ENCODE data around the gene RPAP3.
"Not testable (repeated sequence)": the region's sequence is repeated elsewhere in the genome, so short reads cannot be mapped to it uniquely, and the experiment has no call there.

RPAP3 gene

DNA sequence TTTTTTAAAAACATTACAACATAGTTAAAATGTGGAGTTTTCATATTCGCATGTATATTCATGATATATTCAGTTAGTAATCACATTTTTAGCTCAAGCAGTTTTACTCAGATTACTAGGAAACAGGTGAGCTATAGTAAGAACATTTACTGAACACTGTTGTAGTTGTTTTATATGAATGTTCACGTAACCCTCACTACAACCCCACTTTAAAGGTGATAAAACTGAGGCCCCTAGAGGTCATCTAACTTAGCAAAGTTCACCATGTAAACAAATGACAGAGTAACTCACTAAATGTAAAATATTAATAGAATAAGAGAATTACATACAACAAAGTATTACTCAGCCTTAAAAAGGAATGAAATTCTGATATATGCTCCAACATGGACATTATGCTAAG, 26.0 kb downstream of the RPAP3 start:
- DNase-seq (ENCODE audit: low read depth) = no peak

DNA sequence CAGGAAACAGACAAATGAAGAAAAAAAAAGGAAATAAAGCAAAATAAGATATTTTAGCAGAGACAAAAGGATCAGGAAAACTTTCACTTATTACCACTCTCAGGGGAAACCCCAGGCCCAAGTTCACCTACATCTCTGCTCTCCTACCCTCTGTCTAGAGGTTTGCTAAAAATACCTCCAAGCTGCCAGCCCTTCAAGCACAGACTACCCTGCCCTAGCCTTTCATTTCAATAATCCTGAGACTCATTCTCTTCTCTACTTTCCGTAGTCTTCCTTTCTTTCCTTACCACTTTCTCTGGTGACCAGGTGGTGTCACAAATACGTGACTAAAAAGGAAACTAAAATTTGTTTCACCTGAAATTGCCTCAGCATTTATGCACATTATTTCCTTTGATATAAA, 33.8 kb downstream of the RPAP3 start:
- no peak for DNase-seq (ENCODE audit: low read depth)

DNA sequence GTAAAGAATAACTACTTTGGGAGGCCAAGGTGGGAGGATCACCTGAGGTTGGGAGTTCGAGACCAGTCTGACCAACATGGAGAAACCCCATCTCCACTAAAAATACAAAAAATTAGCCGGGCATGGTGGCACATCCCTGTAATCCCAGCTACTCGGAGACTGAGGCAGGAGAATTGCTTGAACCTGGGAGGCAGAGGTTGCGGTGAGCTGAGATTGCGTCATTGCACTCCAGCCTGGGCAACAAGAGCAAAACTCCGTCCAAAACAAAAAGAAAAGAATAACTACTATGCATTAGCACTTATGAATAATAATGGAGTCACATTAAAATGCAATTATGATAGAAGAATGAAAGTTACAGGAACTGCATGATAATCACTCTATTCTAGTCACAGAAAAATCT, 37.9 kb downstream of the RPAP3 start:
- DNase-seq (ENCODE audit: low read depth) = not testable (repeated sequence)

DNA sequence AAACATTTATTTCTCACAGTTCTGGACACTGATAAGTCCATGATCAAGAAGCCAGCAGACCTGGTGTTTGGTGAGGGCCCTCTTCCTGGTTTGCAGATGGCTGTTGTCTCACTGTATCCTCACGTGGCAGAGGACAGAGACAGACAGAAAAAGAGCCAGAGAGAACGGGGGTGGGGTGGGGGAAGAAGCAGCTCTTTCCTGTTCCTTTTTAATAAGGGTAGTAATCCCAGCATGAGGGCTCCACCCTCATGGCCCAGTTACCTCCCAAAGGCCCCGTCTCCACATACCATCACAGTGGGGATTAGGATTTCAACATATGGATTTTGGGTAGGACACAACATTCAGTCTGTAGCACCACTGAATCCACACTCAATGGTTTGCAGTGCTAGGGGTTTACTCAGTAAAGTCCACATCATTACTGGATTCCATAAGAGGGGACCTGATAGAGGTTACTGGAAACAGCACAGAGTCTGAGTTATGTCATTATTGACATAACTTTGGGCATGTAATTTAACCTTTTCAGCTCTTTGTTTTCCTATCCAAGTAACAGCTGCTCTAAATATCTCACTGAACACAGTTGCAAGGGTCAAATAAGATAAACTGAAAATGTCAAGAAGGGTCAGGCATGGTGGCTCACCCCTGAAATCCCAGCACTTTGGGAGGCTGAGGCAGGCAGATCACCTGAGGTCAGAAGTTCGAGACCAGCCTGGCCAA, 53.2 kb downstream of the RPAP3 start:
- no peak for DNase-seq (ENCODE audit: low read depth)

DNA sequence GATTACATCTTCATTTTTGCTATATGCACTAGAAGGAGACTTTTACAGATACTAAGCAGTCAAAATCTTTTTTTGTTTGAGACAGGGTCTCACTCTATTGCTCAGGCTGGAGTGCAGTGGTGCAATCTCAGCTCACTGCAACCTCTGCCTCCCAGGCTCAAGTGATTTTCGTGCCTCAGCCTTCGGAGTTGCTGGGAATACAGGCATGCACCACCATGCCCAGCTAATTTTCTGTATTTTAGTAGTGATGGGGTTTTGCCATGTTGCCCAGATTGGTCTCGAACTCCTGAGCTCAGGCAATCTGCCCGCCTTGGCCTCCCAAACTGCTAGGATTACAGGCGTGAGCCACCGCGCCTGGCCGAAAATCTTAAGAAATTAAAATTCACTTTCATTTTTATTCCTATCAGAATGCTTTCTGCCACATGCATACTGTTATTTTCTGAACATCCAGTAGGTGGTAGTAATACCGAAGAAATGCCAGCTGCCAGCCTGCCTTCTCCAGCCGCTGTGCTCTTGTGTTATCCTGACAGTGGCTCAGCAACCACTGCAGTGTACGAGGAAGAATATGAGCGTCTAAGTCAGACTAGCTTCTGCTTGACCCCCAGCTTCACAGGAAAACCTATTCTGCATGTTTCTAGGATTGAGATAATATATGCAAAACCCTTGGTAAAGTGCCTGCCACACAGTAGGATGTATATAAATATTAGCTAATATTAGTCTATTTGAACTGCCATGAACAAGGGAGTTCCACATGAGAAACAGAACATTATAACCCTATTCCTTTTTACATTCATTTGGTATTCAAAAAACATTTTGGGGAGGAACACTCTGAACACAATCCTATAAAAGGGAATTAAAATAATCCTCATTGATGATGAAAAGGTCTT, 54.2 kb downstream of the RPAP3 start:
- no peak for DNase-seq (ENCODE audit: low read depth)

DNA sequence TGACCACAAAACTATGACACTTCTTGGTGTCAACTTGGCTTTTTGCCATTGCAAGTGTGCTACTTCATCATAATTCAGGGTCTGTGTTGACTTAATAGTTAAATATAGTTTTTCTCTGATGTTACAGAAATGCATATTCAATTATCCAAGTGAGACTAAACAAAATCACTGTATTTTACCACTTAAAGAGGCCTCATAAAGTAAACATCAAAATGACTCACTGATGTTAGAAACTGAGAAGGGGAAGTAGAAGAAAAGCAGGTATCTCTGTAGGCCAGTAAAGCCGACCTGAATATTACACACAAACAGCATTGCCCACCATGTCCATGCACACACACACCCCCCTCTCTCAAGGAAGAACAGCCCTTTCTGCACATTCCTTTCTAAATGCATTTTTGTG, 55.4 kb downstream of the RPAP3 start:
- DNase-seq (ENCODE audit: low read depth) = no peak

DNA sequence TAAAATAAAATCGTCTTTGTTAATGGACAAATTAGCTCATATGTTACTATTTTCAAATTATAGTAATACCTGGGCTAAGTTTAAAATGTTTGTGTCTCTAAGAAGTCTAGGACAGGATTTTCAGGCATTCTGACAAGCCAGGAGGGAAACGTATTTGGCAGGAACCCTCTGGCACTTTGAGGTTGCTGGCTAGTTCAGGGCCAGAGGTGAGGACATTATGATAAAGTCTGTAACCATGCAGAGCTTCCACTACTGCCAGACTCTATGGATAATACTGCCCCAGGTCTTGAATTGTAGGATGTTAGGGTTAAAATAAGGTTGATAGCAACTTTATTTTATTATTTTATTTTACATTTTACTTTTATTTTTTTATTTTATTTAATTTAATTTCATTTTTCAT, 56.4 kb downstream of the RPAP3 start:
- no peak for DNase-seq (ENCODE audit: low read depth)

DNA sequence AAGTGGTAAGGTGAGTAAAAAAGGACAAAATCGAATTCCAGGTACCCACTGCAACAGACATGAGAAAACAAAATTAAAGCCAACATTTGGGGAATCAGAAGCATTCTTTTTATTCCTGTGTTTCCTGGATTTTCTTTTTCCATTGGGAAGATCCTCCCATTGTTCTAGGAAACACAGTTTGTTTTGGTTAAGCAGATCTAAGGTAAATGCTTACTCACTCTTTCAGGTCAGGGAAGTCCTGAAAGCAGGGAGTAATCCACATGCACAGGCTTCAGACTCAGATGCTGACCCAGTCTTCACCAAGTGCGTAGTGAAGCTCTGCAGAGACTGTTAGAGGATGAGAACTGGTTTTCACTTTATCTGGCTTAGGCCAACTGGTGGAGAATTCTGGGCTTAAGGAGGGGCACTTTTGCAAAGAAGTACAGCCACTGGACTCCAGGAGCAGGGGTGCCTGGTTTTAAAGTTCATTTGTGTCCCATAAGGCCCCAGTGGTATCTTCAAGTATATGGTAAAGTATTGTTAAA, 57.7 kb downstream of the RPAP3 start:
- DNase-seq (ENCODE audit: low read depth) = no peak

DNA sequence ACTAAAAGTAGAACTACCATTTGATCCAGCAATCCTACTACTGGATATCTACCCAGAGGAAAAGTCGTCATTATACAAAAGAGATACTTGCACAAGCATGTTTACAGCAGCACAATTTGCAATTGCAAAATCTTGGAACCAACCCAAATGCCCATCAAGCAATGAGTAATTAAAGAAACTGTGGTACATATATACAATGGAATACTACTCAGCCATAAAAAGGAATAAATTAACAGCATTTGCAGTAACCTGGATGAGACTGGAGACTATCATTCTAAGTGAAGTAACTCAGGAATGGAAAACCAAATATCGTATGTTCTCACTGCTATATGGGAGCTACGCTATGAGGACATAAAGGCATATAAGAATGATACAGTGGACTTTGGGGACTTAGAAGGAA, 63.5 kb downstream of the RPAP3 start:
- not testable (repeated sequence) for DNase-seq (ENCODE audit: low read depth)

- DNase-seq (ENCODE audit: low read depth) = no peak
These were observed 68.7 kb downstream of the RPAP3 start for GRCh38 chr12:47636908-47637780.

GRCh38 chr12:47635770-47636169, 70.1 kb downstream of the RPAP3 start:
- not testable (repeated sequence) for DNase-seq (ENCODE audit: low read depth)

DNA sequence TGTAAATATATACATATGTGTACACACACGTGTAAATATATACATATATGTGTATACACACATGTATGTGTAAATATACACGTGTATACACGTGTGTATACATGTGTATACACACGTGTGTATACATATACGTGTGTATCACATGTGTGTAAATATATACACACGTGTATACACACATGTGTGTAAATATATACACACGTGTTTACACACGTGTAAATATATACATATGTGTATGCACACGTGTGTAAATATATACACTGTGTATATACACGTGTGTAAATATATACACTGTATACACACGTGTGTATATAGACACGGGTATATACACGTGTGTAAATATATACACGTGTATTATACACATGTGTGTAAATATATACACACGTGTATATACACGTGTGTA, 71.7 kb downstream of the RPAP3 start:
- DNase-seq (ENCODE audit: low read depth) = no peak

GRCh38 chr12:47621960-47622359, 83.9 kb downstream of the RPAP3 start:
- DNase-seq (ENCODE audit: low read depth) = no peak

DNA sequence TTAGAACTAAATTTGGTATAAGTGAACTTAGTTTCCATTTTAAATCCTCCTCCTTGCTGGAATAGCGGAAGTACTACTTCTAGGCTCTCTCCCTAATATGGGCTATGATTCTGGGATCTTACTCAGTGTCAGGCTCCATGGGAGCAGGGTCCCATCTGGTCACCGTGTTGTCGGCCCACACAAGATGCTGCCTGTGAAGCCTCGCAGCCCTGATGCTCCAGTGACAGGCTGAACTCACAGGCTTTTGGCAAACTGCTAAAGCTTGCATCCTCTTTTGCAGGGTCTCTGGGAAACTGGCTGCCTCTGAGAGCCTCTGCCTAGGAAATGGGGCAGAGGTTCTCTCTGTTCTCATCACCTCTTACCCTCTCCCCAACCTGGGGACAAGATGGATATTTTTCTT, 88.4 kb downstream of the RPAP3 start:
- DNase-seq (ENCODE audit: low read depth) = no peak

DNA sequence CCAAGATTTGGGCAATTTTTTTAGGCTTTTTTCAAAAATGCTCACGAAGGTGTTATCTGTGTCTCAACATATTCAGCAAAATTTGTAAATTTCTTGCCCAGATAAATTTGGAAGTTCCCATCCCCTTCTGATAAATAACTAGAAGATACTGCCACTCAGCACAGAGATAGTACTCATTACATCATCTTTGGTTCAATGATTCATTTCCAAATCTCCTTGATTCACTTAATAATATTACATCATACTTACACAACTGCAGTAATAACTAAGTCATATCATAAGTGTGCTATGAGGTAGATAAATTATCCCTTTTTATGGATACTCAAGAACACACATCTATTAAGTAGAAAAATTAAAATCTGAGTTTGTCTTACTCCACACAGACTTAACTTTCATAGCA, 89.4 kb downstream of the RPAP3 start:
- DNase-seq (ENCODE audit: low read depth) = no peak

GRCh38 chr12:47615711-47616110, 90.1 kb downstream of the RPAP3 start:
- DNase-seq (ENCODE audit: low read depth) = no peak

DNA sequence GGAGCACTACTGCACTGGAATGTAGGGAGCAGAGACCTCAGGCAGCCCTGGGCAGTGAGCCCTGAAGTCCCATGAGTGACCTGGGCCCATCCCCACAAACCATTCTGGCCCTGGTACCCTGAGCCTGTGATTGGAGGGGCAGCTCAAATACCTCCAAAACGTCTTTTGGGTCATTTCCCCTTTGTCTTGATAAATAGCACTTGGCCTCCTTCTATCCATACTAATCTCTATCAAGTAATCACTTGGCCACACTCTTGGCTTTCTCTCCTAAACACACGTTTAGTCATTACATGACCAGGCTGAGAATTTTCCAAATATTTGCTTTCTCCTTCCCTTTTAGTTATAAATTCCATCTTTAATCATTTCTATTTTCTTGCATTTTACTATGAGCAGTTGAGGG, 91.3 kb downstream of the RPAP3 start:
- DNase-seq (ENCODE audit: low read depth) = no peak

DNA sequence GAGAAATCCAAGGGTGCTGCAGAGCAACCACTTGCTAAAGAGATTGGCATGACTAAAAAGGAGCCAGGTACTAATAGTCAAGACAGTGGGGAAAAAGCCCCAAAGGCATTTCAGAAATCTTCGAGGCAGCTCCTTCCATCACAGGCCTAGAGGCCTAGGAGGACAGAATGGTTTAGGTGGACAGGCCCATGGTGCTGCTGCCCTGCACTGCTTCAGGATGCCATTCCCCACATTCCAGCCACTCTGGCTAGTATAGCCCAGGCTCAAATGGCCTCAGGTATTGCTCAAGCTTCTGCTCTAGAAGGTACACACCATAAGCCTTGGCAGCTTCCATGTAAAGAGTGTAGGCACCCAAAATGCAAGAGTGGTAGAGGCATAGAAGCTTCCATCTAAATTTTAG, 92.9 kb downstream of the RPAP3 start:
- DNase-seq (ENCODE audit: low read depth) = no peak

- DNase-seq (ENCODE audit: low read depth) = no peak
These were observed 93.9 kb downstream of the RPAP3 start for GRCh38 chr12:47611906-47612305.
